GM18499 (cell line): ENCODE measurements around the gene ATP6V1C2.

Experiments
- ATAC-seq: cut with Tn5 transposase; IDR thresholded peaks from one replicate; pipeline ENCODE4 v1.9.1; 2021; ENCODE audit warnings: moderate number of reproducible peaks; ENCODE audit not compliant: insufficient read depth, unreplicated experiment

ATP6V1C2 gene

DNA sequence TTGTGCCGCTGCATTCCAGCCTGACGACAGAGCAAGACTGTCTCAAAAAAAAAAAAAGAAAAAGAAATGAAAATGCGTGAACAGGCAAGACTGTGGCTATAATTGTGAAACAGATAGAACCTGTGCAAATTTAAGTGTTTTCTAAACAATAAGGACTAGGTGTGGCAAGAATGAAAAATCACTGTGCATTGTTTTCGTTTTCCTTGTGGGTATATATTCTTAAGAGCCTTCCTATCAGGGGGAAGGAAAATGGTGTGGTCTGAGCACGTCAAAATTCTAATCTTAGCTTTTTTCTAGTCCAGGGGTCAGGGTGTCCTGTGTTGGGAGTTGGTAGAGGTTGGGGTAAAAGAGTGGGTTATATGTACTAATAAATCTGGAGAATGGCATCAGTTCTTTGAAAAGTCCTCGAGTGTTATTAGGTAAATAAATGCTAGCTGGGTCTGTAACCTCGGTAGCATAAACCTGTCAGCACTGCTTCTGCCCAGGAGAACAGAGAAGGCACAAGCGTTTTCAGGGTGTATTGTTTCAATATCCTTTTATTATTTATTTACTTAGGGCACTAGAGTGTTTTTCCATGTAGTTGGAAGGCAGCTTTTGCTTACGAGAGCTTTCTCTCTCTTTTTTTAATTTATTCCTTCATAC, 11.6 kb downstream of the ATP6V1C2 start:
- ATAC-seq = no peak

- ATAC-seq = no peak
These were observed 12.1 kb downstream of the ATP6V1C2 start for GRCh38 chr2:10733566-10733925.

DNA sequence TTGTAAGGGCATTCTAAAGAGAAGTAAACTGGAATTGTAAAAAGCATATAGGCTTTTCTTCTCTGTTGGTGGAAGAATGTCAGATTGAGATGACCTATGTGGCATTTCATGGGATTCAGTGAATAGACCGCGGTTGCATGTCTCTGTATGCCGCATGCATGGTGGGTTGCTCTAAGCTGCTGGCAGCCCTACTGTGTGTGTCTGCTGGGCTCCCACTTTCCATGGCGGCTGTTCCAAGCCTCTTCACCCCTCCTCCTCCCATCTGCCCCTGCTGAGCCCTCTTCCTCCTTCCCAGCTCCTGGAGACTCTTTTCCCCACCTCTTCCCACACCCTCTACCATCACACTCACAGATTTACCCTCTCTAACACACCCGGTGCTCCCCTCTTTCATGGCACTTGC, 12.6 kb downstream of the ATP6V1C2 start:
- no peak for ATAC-seq

GRCh38 chr2:10738192-10738591, 16.8 kb downstream of the ATP6V1C2 start:
- no peak for ATAC-seq

DNA sequence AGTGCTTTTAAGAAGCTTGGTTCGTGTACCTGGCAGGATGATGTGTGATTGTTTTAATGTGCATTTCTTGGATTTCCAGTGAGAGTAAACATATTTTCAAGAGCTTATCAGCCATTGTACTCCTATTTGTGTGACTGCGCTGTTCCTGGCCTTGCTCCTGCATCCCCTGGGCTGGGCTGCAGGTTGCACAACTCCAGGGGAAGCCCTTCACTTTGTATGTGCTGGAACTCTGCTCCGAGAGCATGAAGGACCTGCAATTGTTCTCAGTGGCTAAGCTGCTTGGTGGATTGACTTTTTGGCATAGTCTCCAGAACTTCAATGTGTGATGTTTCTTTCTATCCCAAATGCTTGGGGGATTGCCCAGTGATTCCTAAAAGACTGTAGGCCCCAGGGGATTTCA, 18.8 kb downstream of the ATP6V1C2 start:
- ATAC-seq = no peak

DNA sequence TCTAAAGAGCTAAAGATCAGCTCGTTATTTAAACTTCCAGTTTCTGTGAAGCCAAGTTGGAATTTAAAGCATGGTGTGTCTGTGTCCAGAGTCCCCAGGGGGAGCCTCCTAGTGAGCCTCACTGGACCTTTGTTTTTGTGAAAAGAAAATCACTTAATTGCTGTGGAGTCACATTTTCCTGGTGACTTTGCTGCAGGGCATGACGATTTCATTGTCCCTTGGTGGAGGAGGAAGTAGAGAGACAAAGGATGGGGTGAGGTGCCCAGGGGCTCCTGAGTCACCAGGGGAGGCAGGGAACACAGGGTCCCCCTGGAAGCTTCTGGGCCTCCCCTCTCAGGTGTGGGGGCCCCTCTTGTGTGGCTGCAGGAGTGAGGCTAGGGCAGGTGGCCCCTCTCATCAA, 19.7 kb downstream of the ATP6V1C2 start:
- no peak for ATAC-seq

DNA sequence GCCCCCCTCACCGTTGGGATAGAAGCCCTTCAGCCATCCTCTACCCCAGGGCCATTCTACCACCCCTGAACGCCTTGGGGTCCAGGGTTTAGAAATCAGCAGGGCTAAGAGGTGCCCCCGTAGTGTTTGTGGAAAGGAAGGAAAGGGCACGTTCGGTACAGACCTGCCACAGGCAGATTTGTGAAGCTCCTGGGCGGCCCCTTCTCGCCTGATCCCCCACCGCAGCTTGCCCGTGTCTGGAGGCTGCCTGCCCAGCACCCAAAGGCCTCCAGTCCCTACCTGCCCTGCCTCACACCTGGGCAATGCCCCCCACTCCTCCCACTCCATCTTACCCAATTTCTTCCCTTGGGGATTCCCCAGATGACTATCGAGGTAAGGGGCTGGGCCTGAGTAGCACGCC, 21.2 kb downstream of the ATP6V1C2 start:
- ATAC-seq = no peak

DNA sequence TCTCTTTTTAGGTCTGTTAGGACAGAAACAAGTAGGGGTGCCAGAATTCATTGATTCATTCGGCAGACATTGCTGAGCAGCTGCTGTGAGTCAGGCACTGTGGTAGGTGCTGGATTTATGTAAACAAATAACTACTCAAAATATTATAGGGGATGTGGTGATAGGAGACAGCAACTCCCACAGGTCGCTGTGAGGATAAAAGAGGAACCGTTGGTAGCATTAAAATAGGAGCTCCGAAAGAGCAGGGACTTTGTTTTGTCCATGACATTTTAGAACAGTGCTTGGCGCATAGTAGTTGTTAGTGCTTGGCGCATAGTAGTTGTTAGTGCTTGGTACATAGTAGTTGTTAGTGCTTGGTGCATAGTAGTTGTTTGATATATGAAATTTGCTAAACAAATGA, 29.2 kb downstream of the ATP6V1C2 start:
- ATAC-seq = no peak

GRCh38 chr2:10752236-10752635, 30.8 kb downstream of the ATP6V1C2 start:
- no peak for ATAC-seq

DNA sequence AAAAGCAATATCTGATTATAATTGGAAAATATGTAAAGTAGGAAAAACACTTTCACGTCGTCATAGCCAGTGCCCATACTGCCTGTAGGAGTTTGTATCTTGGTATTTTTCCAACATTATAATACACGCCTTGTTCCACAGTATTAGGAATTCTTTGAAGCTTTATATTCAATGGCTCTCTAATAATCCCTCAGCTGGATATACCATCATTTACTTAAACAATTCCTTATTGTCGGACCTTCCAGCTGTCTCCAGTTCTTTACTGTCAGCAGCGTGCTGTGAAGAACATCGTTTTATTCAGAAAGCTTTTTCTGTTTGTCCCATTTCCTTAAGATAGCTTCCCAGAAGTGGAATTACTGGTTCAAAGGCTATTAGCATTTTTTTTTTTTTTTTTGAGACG, 31.7 kb downstream of the ATP6V1C2 start:
- no peak for ATAC-seq

DNA sequence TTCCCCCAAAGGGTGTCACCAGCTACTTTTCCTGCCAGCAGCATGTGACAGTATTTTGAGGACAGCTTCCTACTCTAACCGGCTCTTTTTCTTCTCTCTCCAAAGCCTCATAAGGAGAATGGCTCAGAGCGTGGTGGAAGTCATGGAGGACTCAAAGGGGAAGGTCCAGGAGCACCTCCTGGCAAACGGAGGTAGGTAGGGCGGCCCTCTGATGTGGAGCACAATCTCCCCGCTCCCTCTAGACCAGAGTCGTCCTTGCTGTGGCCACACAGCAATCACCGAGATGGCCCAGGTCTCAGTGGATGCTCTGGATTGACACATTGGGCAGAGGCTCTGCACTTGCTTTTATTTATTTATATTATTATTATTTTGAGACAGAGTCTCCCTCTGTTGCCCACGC, 32.4 kb downstream of the ATP6V1C2 start:
- no peak for ATAC-seq

- ATAC-seq = no peak
These were observed 34.2 kb downstream of the ATP6V1C2 start for GRCh38 chr2:10755621-10756020.

GRCh38 chr2:10757814-10758286, 36.4 kb downstream of the ATP6V1C2 start:
- no peak for ATAC-seq

- ATAC-seq = no peak
These were observed 37.8 kb downstream of the ATP6V1C2 start for GRCh38 chr2:10759151-10759714.

GRCh38 chr2:10760794-10761504, 39.5 kb downstream of the ATP6V1C2 start:
- ATAC-seq = no peak

GRCh38 chr2:10761591-10761990, 40.2 kb downstream of the ATP6V1C2 start:
- no peak for ATAC-seq

DNA sequence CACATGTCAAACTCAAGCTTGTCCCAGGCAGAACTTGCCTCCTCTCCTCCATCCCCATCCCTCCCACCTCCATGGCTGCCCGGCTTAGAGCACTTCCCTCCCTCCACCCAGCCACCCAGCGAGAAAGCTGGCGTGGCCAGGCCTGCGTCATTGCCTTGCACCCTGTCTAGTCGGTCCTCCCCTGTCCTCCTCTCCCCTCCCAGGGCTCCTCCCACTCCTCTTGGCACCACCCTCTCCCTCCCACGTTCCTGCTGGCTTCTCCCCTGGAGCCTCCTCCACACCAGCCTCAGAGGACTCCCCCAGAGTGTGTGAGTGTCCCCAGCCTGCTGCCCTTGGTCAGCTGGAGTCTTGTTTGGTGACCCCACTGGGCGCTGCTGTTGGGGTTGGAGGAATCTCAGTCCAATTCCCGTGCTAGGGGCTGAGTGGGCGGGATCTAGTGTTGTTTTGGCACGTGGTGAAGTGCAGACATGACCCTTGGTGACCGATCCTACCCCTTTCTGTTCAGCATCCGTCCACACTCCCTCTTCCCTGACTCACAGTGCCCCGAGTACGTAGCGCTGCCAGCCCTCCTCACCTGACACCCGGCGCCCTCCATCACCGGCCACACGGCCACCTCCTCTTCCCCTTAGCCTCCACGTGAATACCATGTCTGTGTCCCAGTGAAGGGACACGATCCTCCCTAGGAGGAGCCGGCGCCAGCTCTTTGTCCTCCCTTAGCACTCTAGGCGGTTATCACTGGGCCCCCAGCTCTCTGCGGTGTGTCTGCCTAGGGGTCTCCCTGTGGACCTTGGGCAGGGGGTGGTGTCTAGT, 41.4 kb downstream of the ATP6V1C2 start:
- no peak for ATAC-seq

DNA sequence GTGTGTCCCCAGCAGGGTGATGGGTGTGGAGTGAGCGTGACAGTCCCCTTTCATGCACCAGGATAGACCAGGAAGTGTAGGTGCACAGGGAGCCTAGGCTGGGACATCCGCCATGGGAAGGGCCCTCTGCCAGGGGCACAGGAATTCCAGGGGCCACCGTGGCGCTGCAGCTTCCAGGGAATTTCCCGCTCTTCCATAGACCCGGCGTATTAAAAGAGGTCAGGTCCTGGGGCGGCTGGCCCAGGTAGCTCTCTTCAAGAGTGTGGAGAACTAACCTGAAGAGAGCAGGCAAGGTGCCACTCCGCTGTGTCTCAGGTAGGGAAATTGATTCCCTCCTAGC, 42.0 kb downstream of the ATP6V1C2 start:
- ATAC-seq = no peak

DNA sequence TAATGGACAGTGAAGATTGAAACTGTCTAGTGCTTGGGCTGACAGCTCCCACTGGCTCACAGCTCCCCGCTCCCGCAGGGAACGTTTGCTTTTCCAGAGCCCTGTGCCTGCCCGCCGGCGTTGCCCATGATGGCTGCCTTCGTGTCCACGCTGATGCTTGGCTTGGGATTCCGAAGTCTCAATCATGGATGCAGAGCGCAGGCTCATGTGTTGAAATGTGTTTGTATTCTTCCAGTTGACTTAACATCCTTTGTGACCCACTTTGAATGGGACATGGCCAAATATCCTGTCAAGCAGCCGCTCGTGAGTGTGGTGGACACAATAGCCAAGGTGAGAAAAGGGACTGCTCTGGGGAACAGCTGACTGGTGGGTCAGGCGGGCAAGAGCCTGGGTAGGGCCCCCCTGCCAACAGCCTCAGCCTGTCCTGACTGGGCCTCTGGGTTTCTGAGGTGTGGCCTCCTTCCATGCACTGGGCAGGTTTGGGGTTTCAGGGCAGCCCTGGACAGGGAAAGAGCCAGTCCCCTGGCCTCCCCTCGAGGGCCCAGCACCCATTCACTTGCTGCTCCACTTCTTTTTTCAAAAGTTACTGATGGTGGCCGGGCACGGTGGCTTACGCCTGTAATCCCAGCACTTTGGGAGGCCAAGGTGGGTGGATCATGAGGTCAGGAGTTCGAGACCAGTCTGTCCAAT, 42.8 kb downstream of the ATP6V1C2 start:
- no peak for ATAC-seq

DNA sequence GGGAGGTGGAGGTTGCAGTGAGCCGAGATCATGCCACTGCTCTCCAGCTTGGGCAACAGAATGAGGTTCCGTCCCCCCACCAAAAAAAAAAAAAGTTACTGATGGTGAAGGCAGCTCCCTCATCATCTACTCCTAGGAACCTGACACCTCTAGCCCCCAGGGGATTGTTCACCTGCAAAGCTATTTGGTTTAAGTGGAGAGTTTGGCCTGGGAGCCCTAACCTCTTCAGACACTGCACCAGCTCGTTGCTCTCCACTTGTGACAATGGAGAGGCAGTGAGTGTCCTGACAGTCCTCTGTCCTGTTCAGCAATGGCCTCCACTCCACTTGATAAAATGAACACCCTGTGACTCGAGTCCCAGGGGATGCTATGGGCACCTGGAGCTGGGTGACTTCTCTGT, 43.5 kb downstream of the ATP6V1C2 start:
- no peak for ATAC-seq

DNA sequence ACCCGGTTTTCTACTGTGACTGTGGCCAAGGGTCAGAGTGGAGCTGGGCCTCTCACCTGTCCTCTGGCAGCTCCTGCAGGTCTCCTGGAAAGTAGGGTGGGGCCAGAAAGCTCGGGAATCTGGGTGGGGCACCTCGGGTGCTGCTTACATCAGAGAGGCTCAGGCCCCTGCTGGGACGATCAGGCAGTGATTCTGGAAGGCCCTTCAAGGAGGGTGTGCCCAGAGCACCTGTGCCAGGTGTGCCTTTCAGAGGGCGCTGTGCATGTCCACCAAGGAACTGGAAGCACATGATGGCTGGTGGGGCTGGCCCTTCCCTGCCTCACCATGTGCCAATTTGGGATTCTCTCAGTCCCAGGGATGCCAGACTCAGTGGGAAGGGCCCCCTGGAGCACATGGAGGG, 44.0 kb downstream of the ATP6V1C2 start:
- no peak for ATAC-seq
